Testis (tissue), 2 donors: ENCODE measurements around the gene U2SURP.

Experiments
- POLR2A ChIP-seq: fragments of 450-650 bp; IDR thresholded peaks from one replicate; pipeline ENCODE4 v1.6.1; 2017; ENCODE audit warnings: antibody characterized with exemption, mild to moderate bottlenecking, moderate library complexity
- TF ChIP-seq, protein P1 (sequence below), 3 experiments: fragments of 450-650 bp in 2 of 3; fragments of 200-600 bp in 1 of 3; sonication (generic) in 1 of 3; IDR thresholded peaks; one replicate each; pipeline ENCODE4 v1.5.1; 2016 to 2019; ENCODE audit warnings: antibody characterized with exemption in 3 of 3, mild to moderate bottlenecking in 2 of 3, moderate library complexity in 1 of 3

DNA sequence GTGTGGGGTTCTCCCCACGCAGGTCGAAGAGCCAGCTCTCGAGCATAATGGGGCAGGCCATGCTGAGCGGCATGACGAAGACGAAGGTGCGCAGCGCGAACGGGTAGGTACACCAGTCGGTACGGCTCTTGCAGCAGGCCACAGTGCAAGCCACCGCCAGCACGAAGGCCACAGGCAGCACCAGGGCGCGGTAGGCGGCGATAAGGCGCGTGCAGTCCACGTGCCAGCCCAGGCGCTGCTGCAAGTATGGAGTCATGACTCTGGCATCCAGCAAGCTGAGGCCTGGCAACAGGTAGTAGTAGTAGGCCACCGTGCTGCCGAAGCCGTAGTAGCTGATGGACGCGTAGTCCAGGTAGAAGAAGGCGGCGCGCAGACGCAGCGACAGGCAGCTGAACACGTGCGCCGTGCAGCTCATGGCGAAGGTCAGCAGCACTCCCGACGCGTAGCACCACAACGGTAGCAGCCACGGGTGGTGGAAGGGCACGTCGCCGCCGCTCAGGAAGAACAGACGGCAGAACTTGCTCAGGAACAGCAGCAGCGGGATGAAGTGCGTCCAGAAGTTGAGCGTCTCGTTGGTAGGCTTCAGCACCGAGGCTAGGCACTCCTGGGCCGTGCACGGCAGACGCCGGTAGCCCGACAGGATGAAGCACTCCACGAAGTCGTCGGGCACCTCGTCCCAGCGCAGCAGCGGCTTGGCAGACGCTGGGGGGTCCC is 38.7 kb upstream of the U2SURP start:
- no peak for TF ChIP-seq POLR2A
- TF ChIP-seq, protein P1, sequence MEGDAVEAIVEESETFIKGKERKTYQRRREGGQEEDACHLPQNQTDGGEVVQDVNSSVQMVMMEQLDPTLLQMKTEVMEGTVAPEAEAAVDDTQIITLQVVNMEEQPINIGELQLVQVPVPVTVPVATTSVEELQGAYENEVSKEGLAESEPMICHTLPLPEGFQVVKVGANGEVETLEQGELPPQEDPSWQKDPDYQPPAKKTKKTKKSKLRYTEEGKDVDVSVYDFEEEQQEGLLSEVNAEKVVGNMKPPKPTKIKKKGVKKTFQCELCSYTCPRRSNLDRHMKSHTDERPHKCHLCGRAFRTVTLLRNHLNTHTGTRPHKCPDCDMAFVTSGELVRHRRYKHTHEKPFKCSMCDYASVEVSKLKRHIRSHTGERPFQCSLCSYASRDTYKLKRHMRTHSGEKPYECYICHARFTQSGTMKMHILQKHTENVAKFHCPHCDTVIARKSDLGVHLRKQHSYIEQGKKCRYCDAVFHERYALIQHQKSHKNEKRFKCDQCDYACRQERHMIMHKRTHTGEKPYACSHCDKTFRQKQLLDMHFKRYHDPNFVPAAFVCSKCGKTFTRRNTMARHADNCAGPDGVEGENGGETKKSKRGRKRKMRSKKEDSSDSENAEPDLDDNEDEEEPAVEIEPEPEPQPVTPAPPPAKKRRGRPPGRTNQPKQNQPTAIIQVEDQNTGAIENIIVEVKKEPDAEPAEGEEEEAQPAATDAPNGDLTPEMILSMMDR (IDR thresholded peaks at IDR 0.05) = no peak
